HG03354 (cell line): ENCODE data around the gene CYP4V2.
A peak's percentile ranks its signal among the peaks of the same experiment; 100 is the strongest.

ENCODE experiments used
- ATAC-seq: cut with Tn5 transposase; IDR thresholded peaks from one replicate; pipeline ENCODE4 v1.9.1; 2021; ENCODE audit warnings: mild to moderate bottlenecking; ENCODE audit not compliant: unreplicated experiment, poor library complexity, severe bottlenecking

Gene CYP4V2

GRCh38 chr4:186191200-186192065 is at the start of gene CYP4V2:
Gene CYP4V2 (plus strand): TSS chr4:186191567. CDS start chr4:186191824, 257 bp downstream.
- peak; percentile 85 for ATAC-seq

DNA sequence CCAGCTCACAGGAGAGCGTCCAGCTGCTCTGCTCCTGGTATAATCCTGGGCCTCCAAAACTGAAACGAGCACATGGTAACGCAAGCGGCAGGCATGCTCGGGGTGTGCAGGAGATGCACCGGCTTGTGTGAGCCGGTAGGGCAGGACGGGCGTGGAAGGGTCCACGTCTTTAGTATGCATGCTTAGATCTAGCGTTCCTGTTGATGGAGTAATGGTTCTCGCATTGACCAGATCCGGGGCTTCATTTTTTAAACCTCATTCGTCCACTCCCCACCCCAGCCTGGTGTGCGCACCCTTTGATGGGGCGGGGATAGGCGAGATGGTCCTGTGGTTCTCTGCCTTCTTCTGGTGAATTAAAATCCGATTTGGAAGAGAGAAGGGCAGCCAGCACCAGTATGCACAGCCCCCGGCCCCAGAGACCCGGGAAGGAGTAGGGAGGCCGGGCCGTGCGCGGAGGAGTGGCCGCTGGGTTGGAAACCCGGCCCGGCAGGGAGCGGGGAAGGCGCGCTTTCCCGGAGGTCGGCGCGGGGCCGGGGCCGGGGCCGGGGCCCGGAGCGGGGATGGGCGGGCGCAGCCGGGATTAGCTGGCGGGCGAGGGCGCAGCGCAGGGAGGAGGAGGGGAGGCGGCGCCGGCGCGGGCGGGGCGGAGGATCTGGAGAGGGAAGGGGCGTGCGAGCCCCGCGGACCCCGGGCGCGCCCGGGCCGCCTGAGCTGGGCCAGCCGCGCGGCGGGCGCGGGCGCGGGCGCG is 47.0 kb upstream of the CYP4V2 start:
- peak; percentile 69 for ATAC-seq

DNA sequence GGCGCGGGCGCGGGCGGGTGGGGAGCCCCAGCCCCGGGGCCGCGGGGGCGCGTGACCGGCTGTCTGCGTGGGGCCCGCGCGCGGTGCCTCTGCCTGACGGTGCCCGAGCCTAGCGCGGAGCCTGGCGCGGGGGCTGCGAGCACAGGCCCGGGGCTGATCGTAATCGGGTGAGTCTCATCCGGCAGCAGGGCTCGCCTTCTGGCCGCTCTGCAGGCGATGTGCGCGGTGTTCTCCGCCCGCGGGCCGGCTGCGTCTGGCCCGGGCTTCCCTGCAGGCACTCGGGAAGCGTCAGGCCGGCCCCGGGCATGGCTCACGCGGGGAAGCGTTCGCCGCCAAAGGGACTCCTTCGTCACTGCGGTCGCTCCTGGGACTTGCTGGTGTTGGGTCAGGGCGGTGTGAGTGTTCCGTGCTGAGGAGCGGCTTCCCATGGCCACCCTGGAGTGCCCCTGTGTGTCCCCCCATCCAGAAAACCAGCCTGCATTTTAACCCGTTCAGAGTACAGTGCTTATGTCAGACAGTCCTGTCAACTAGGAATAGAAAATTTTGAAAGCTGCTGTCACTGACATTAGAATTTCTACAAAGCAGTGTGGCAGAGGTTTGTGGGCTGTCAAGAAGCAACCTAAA is 46.3 kb upstream of the CYP4V2 start:
- peak; percentile 54 for ATAC-seq

- no peak for ATAC-seq
Observed at GRCh38 chr4:186146458-186146857, 44.9 kb upstream of the CYP4V2 start.

DNA sequence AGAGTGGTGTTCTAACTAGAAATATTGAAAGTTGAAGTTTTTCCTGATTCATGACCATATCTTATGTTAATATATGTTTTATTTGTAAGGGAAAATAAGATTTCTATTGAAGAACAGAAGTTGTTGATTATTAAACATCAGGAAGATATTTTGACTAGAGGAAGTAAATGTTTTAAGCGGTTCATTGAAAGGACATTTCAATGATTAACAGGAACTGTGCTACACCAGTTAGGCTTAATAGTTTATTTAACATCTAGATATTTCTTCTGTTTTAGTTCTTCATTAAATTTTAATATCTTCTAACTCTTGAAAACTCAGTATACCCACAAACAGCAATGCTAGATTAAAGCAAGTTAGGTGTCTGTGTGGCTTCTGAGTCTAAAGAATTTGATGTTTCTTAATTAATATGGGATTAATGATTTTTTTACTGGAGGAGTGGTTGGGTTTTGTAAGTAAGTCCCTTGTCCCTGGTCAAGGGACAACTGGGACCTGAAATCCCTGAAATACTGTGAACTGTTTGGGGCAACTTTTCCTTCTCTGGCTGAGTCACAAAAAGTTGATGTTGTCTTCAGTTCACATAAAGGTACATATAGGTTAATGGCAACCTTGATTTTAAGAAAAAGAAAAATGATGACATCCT is 42.9 kb upstream of the CYP4V2 start:
- ATAC-seq, result no peak

DNA sequence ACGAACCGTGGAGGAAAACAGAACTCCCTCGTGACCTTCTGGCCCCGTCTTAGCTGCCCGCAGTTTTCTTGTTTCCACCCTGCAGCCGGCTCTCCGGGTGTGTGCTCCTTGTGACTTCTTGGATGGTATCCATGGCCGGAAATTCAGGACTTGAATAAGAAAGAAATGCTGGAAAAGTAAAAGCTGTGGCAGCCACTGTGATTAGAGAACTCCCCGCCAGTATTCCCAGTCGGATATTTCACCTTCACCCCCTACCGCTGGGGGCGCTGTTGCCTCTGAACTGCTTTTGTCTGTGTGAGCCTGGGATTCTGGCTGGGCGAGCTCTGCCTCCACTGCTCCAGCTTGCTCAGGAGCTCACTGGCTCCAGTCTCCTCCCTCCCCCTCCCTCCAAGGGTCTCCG is 41.5 kb upstream of the CYP4V2 start:
- no peak for ATAC-seq

DNA sequence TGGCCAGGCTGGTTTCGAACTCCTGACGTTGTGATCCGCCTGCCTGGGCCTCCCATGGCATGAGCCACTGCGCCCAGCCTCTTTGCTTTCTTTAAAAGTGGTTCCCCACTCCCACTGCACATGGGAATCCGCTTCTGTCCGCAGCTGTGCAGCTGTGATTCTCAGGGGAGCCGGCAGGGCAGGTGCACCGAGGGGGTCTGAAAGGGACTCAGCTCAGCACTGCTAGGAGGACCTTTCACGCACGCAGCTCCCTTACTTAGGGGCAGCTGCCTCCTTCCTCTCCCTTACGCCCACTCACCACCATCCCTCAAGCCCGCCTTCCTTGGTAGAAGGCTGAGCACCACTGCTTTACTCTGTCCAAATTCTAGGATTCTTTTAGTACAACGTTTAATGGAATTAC is 40.4 kb upstream of the CYP4V2 start:
- ATAC-seq, result no peak

DNA sequence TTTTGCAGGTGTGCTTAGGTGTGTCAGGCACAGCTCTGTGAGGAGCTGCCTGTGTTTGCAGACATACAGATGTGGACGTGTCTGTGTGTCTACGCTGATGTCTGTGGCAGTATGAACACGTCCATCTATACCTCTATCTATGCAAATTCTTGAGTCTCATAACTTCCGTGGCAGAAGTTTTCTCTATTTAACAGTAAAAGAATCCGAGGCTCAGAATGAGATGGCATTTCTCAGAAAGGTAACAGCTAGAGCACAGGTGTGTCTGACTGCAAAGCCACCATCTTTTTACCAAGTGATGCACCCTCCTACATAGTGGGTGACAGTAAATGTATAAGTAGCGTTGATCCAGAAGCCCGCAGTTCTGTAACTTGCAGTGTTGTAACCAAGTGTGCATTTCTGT is 39.9 kb upstream of the CYP4V2 start:
- no peak for ATAC-seq

DNA sequence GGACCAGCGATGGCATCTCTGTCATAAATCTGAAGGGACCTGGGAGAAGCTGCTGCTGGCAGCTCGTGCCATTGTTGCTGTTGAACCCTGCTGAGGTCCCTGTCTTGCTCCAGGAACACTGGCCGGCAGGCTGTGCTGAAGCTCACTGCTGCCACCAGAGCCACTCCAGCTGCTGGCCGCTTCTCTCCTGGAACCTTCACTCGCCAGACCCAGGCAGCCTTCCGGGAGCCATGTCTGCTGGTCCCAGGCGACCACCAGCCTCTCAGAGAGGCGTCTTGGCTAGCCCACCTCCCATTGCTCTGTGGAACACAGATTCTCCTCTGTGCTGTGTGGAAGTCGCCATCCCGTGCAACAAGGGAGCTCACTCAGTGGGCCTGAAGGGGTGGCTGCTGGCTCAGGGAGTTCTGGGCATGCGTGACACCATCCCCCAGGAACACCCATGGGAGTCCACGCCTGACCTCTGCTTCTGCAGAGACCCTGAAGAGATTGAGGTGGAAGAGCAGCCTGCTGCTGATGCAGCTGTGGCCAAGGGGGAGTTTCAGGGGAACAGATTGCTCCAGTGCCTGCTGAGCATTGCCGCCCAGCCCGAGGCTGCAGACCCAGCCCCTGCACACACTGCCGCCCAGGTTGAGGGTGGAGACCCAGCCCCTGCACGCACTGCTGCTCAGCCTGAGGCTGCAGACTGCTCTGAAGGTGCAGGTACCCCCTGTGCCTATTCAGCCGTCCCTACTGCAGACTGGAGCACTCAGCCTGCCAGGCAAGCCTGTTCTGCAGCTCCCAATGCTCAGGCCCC is 33.1 kb upstream of the CYP4V2 start:
- no peak for ATAC-seq

GRCh38 chr4:186158966-186159365 is 32.4 kb upstream of the CYP4V2 start:
- ATAC-seq, result no peak

- no peak for ATAC-seq
Observed at GRCh38 chr4:186159613-186160012, 31.8 kb upstream of the CYP4V2 start.

- peak; percentile 98 for ATAC-seq
Observed at GRCh38 chr4:186161138-186161537, 30.2 kb upstream of the CYP4V2 start.

GRCh38 chr4:186166852-186167512 is 24.4 kb upstream of the CYP4V2 start:
- no peak for ATAC-seq

- no peak for ATAC-seq
Observed at GRCh38 chr4:186167605-186168004, 23.8 kb upstream of the CYP4V2 start.

DNA sequence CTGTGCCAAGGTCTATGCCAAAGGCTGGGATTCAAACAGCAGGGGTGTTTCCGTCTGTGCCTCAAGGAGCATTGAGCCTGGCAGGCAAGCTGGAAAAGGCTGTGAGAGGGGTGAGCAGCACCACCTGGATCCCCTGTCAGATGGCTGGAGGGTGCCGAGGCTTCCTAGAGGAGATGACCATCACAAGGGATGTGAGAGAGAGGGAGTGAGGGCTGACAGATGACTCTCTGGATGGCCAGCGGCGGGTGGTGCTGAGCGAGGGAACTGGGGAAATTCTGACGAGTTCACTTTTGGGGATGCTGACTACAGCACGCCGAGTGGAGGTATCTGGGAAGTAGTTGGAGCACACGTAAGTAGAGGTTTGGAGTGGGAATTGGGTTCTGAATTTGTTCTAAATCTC is 22.6 kb upstream of the CYP4V2 start:
- no peak for ATAC-seq

DNA sequence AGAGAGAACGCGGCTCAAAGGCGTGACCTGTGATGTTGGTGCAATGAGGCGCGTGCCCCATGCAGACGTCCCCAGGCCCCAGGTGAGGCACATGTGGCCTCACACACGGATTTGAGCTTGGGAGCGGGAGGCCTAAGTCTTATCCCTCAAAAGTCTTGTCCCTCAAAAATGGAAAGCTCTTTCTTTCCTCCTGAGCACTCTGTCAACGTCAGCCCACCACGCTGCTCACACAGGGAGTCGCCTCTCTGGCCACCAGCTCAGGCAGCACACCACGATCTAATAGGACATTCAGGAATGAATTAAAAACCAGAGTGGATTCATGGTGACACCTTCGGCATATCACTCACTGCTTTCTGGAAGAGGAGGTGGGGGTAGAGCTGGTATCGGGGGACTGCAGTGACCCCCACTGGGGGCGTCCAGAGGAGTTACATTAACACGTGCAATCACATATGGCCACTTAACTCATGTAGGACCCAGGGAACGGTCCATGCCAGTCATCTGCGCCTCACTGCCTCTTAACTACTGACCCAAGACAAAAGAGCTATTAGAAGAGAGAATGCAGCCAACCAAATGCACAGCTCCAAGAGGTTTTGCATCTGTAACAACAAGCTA is 21.9 kb upstream of the CYP4V2 start:
- ATAC-seq, result no peak

DNA sequence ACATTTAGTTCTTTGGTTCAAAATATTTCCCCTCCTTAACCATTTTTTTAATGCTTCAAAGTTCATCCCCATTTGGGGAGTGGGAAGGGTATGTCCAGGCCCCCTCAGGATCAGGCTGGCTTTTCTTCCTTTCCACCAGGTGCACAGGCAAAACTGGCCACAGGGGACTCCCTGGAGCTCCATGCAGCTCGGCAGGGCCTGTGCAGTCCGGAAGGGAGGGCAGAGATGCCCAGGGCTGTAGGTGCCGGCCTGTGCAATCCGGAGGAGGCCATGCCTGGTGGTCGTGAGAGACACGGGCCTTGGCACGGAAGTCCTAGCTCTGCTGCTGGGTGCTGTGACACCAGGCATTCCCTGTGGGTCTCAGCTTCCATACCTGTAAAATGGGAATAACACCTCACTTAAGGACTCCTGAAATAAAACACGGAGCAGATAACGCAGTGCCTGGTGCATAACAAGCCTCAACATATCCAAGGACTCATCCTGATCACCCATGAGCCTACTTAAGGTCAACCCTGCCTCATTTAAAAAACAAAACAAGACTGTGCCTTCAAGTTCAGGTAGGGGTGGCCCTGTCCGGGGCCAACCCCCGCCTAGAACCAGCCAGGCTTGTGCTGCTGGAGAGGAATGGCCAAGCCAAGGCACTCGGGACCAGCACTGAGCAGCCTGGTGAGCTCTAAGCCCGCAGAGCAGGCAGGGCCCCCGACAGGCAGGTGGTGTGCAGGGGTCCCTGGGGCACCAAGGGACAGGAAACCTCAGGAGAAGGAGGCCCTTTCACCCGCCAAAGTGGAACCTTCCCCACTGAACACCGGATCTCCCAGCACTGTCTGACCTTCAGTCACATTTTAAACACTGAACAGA is 21.2 kb upstream of the CYP4V2 start:
- ATAC-seq, result no peak

- ATAC-seq, result no peak
Observed at GRCh38 chr4:186170966-186171365, 20.4 kb upstream of the CYP4V2 start.
